ENCODE measurements around the gene TMEM176B. TPM values are rescaled to one million over a fixed set of nuclear protein-coding genes. Genes with fewer than 3 reads are reported as not detected.

The TMEM176B gene
- total RNA-seq (2014; rRNA removed; shearing (Covaris generic)) = not detected in 2 replicates
- not detected in 2 replicates for polyA plus RNA-seq (2014; cell fraction: nucleus; rRNA removed)

DNA sequence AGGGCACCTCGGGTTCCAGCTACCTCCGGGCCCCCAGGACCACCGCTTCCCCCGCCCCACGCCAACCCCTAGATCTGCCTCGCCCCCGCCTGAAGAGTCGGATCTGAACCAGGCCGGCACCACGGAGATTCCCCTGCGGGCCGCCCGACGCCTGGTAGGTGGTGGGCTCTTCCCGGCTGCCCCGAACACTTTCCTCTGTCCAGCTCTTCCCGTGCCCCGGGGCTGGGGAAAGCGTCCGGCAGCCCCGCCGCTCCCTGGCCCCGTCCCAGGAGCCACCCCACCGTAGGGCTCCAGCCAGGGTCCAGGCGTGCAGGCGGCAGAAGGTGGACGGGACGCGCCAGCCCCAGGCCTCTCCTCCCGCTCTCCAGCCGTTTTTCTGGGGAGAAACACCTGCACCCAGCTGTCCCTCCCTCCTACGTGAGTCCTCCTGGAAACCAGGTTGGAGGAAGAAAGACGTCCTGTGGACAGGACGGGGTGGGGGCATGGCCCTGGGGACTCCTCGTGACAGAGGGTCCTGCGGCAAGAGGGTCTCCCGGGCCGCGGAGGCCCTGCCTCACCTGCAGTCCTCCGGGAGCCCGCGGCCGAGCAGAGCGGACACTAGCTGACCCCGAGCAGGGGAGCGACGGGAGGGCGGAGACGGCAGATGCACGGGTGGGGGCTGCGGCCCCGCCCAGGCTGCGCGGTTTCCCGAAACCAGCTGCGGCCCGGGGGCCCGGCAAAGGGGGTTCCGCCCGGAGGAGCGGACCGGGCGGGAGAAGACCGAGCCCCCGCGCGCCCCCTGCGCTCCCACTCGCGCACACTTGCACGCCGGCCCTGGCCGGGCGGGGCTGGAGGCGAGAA, at the start of gene TMEM176B:
Gene TMEM176B, minus strand, starts transcription at position 624 of the 840 bp plus-strand sequence. CDS start 3,795 bp downstream, outside the sequence.
- DNase-seq (ENCODE audit: extremely low read depth, low read depth) = no peak

GRCh38 chr7:150849204-150849775, 49.1 kb upstream of the TMEM176B start:
- no peak for DNase-seq (ENCODE audit: extremely low read depth, low read depth)

- no peak for DNase-seq (ENCODE audit: extremely low read depth, low read depth)
Observed at GRCh38 chr7:150848561-150849115, 48.5 kb upstream of the TMEM176B start.

- no peak for DNase-seq (ENCODE audit: extremely low read depth, low read depth)
Observed at GRCh38 chr7:150848111-150848510, 47.9 kb upstream of the TMEM176B start.

DNA sequence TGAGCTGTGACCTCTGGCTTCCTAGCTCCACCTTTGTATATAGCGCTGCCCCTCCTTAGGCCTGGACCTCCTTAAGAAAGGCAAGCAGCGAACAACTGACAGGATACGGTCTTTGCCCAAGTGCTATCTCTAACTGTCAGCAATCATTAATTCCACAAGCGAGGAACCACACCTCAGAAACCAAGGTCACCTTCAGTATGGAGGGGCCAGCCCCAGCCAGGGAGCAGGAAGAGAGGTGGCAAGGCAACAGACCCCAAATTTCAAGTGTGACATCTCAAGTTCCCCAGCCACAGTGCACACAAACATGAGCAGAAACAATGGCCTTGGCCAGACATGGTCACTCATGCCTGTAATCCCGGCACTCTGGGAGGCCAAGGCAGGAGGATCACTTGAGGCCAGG, 47.4 kb upstream of the TMEM176B start:
- no peak for DNase-seq (ENCODE audit: extremely low read depth, low read depth)

DNA sequence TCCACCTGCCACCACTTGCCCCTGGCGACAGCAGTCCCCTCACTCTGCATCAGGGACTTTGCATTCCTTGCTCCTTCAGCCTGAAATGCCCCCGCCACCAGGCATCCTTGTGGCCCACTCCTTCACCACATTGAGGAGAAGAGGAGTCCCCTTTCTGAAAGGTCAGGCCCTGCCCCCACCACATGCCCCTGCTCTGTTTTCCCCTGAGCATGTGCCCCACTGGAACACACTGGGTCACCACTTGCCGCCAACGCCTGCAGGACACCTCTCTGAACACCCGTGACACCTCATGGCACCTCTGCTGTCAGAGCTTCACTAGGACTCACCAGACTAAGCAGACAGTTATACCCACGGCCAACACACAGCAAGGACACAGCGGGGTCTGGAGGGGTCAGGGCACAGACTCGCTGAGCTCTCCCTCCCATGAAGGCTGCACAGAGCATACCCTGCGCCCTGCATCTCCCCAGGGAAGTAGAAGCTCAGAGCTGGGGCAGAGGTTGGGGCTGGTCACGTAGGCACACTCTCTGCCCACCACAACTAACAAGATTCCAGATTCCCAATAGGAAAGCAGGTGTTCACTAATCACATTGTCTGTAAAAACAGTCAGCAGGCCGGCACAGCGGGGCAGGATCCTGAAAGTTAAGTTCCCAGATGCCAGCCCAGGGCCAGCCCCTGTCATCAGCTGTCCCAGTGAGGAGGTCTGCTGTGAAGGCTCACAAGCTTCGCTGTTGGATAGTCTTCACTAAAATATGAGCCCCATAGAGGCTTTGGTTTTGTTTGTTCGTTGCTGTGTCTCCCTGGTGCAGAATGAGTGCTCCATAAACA, 46.3 kb upstream of the TMEM176B start:
- no peak for DNase-seq (ENCODE audit: extremely low read depth, low read depth)

GRCh38 chr7:150845421-150845861, 45.3 kb upstream of the TMEM176B start:
- DNase-seq (ENCODE audit: extremely low read depth, low read depth) = no peak

DNA sequence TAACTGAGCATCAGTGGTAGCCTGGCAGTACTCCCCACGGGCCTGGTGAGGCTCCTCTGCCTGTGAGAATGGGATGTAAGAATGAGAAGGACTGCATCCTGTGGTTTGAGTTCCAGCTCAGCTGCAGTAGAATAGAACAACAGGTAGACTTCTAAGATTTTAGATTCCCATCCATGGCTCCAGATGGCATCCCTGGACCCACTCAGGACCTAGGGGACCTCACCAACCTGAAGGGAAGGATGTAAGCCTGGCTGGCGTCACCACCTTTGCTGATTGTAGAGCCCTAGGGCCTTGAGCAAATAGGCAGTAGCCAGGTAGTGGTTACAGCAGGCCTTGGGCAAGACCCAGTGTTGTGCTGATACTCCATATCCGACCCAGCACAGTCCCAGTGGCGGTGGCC, 42.6 kb upstream of the TMEM176B start:
- DNase-seq (ENCODE audit: extremely low read depth, low read depth) = no peak

DNA sequence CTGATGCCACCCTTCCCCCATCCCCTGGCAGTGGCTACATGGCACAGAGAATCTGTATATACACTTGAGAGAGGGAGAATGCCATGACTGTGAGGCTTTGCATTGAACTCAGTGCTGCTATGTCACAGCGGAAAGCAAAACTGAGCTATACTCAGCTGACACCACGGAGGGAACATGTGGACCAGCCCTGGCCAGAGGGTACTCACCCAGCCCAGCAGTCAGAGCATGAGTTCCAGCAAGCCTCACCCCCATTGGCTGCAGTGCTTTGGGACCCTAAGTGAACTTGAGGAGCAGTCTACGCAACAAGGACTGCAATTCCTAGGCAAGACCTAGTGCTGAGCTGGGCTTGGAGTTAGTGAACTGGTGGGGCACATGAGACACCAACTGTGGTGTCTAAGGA, 41.9 kb upstream of the TMEM176B start:
- no peak for DNase-seq (ENCODE audit: extremely low read depth, low read depth)

DNA sequence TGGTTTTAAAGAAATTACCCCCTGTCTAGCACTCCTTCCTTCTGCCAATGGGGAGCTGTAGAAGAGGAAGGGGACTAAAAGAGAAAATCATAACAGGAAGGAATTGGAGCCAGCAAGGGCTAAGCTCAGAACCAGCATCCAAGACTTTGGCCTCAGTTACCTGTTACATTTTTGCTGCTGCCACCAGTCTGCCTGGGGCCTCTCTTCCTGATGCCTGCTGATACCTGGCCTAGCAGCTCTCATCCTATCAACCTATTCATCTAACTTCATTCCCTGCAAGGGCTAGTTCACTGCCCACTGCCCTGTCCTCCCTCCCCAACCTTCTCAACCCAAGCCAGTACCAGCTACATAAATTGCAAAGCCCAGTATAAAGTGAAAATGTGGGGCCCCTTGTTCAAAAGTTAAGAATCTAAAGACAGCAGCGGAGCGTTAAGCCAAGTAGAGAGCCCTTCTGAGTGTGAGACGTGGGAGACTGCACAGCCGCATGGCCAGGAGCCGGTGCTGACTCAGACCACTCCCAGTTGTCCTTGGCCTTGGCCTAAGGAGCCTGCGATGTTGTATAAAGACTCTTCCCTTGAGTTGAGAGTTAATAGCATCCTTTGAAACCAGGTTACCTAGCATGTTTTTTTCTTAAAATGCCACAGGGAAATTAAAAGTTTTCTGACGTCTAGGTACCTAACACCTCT, 38.9 kb upstream of the TMEM176B start:
- no peak for DNase-seq (ENCODE audit: extremely low read depth, low read depth)

- no peak for DNase-seq (ENCODE audit: extremely low read depth, low read depth)
Observed at GRCh38 chr7:150835702-150836280, 35.6 kb upstream of the TMEM176B start.

GRCh38 chr7:150835019-150835418, 34.9 kb upstream of the TMEM176B start:
- no peak for DNase-seq (ENCODE audit: extremely low read depth, low read depth)

DNA sequence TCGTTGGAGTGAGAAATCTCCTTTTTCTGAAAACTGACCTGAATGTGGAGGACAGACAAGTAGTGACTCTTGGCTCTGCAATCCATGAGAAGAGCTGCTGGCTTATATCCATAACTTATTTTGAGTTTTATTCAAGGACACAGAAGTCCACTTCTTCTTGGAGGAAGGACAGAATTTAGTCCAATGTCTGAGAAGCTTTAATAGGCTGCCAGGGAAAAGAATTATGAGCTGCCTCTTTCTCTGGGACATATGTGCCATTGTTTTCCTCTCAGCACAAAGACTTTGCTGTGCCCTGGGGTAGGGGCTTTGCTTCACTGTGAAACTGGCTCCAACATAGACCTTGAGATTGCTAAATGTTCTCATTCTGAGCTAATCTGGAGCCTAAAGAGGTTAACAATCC, 31.7 kb upstream of the TMEM176B start:
- DNase-seq (ENCODE audit: extremely low read depth, low read depth) = no peak

- DNase-seq (ENCODE audit: extremely low read depth, low read depth) = no peak
Observed at GRCh38 chr7:150830937-150831336, 30.8 kb upstream of the TMEM176B start.

- no peak for DNase-seq (ENCODE audit: extremely low read depth, low read depth)
Observed at GRCh38 chr7:150829426-150829825, 29.3 kb upstream of the TMEM176B start.

DNA sequence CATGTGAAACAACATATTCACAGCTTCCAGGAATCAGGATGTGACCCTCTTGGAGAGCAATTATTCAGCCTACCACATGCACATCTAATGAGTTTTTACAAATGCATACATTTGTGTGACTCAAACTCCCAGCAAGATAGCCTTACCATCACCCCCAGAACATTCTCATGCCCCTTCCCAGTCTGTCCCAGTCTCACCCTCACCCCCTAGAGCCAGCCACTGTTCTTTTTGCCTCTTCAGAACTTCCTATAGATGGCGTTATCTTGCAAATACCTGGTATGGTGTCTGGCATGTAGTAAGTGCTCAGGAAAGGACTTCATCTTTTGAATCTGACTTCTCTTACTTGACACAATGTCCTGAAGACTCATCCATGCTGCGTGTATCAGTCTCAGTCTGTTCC, 28.2 kb upstream of the TMEM176B start:
- no peak for DNase-seq (ENCODE audit: extremely low read depth, low read depth)

GRCh38 chr7:150826061-150826849, 26.1 kb upstream of the TMEM176B start:
- DNase-seq (ENCODE audit: extremely low read depth, low read depth) = no peak

GRCh38 chr7:150824379-150825177, 24.4 kb upstream of the TMEM176B start:
- DNase-seq (ENCODE audit: extremely low read depth, low read depth) = no peak

Data from NCI-H460 (cell line).